Neutrophil (primary cell): Measurements from ENCODE around the gene COCH.

ENCODE experiments used
- H3K27ac ChIP-seq: fragments of 200-600 bp; sonication (generic); 2 replicates; pipeline ENCODE4 v1.5.1; 2016; ENCODE audit warnings: mild to moderate bottlenecking, moderate library complexity
- H3K27me3 ChIP-seq: fragments of 200-600 bp; sonication (generic); 2 replicates; pipeline ENCODE4 v1.6.0; 2016; ENCODE audit warnings: mild to moderate bottlenecking
- H3K36me3 ChIP-seq: fragments of 200-600 bp; sonication (generic); 2 replicates; pipeline ENCODE4 v1.5.1; 2017
- H3K4me1 ChIP-seq, 2 experiments: fragments of 200-600 bp in 1 of 2; sonication (generic) in 1 of 2; 1 replicate in 1 of 2; 2 replicates in 1 of 2; pipeline versions ENCODE4 v1.5.1 to v1.6.1; 2013 to 2016; ENCODE audit warnings: low read depth in 1 of 2, low read length in 1 of 2, mild to moderate bottlenecking in 1 of 2, moderate library complexity in 1 of 2; ENCODE audit not compliant: control insufficient read depth in 1 of 2, insufficient read depth in 1 of 2
- H3K4me3 ChIP-seq, 2 experiments: fragments of 200-600 bp in 1 of 2; sonication (generic) in 1 of 2; 1 replicate in 1 of 2; 2 replicates in 1 of 2; pipeline ENCODE4 v1.5.1; 2013 to 2016; ENCODE audit warnings: low read depth in 1 of 2, low read length in 1 of 2, mild to moderate bottlenecking in 1 of 2, moderate library complexity in 1 of 2
- H3K9me3 ChIP-seq: fragments of 200-600 bp; sonication (generic); 2 replicates; pipeline ENCODE4 v1.5.1; 2016
- CTCF ChIP-seq: fragments of 200-600 bp; sonication (generic); IDR thresholded peaks from 2 replicates; pipeline ENCODE4 v1.5.1; 2016; ENCODE audit warnings: antibody characterized with exemption

The COCH gene

GRCh38 chr14:30935445-30935844, 61.1 kb downstream of the COCH start:
- Histone ChIP-seq H3K27ac (no peak overlapping the region), H3K9me3 (no peaks in the 10 kb centered on the region), H3K4me3 (no peak overlapping the region), H3K27me3 (no peaks in the 10 kb centered on the region), H3K36me3 (peaks cover 35% of the 10 kb centered on the region), H3K4me1 (no peaks in the 10 kb centered on the region)
- no peak for TF ChIP-seq CTCF

GRCh38 chr14:30938617-30939016, 64.3 kb downstream of the COCH start:
- Histone ChIP-seq H3K4me3 (no peak overlapping the region), H3K27me3 (no peaks in the 10 kb centered on the region), H3K27ac (no peak overlapping the region), H3K36me3 (peaks cover 38% of the 10 kb centered on the region), H3K9me3 (no peaks in the 10 kb centered on the region), H3K4me1 (no peaks in the 10 kb centered on the region)
- no peak for TF ChIP-seq CTCF
